Trophoblast cell (in vitro differentiated cells and primary cell): ENCODE measurements around the gene FOXB1.

Experiments
- DNase-seq, 2 donors: peaks; one replicate each; pipeline ENCODE4 v3.0.0-alpha.2; 2016
- H2AFZ ChIP-seq: 2 replicates; pipeline ENCODE4 v1.6.1; 2013; ENCODE audit warnings: low read length, moderate library complexity, mild to moderate bottlenecking; ENCODE audit not compliant: insufficient read depth, poor library complexity
- H2AK5ac ChIP-seq: 2 replicates; pipeline ENCODE4 v1.6.1; 2013; ENCODE audit warnings: mild to moderate bottlenecking, low read length
- H2BK120ac ChIP-seq: 2 replicates; pipeline ENCODE4 v1.6.1; 2013; ENCODE audit warnings: low read length, mild to moderate bottlenecking, moderate library complexity; ENCODE audit not compliant: insufficient read depth, poor library complexity
- H2BK12ac ChIP-seq: 2 replicates; pipeline ENCODE4 v1.6.1; 2013; ENCODE audit warnings: mild to moderate bottlenecking, low read length, moderate library complexity
- H2BK5ac ChIP-seq: 2 replicates; pipeline ENCODE4 v1.6.1; 2013; ENCODE audit warnings: low read length, low read depth, moderate library complexity, mild to moderate bottlenecking; ENCODE audit not compliant: poor library complexity
- H3K14ac ChIP-seq: 2 replicates; pipeline ENCODE4 v1.6.1; 2013; ENCODE audit warnings: mild to moderate bottlenecking, low read length
- H3K18ac ChIP-seq: 2 replicates; pipeline ENCODE4 v1.6.1; 2013; ENCODE audit warnings: mild to moderate bottlenecking, low read length
- H3K23ac ChIP-seq: 2 replicates; pipeline ENCODE4 v1.6.1; 2013; ENCODE audit warnings: low read length
- H3K27ac ChIP-seq: 2 replicates; pipeline ENCODE4 v1.5.1; 2013; ENCODE audit warnings: low read depth, mild to moderate bottlenecking, inconsistent platforms, low read length, moderate library complexity
- H3K27me3 ChIP-seq: 2 replicates; pipeline ENCODE4 v1.6.1; 2013; ENCODE audit warnings: inconsistent platforms, mild to moderate bottlenecking, low read length, moderate library complexity; ENCODE audit not compliant: insufficient read depth
- H3K36me3 ChIP-seq, 2 experiments: 1 replicate in 1 of 2; 2 replicates in 1 of 2; pipeline ENCODE4 v1.6.1; 2013; ENCODE audit warnings: low read length in 2 of 2, mild to moderate bottlenecking in 2 of 2, moderate library complexity in 1 of 2; ENCODE audit not compliant: insufficient read depth in 2 of 2, control insufficient read depth in 1 of 2
- H3K4ac ChIP-seq: 2 replicates; pipeline ENCODE4 v1.6.1; 2013; ENCODE audit warnings: low read depth, mild to moderate bottlenecking, low read length, moderate library complexity
- H3K4me1 ChIP-seq, 2 experiments: 1 replicate in 1 of 2; 2 replicates in 1 of 2; pipeline ENCODE4 v1.6.1; 2013; ENCODE audit warnings: low read length in 2 of 2, mild to moderate bottlenecking in 2 of 2, moderate library complexity in 1 of 2; ENCODE audit not compliant: insufficient read depth in 2 of 2, control insufficient read depth in 1 of 2
- H3K4me2 ChIP-seq: 2 replicates; pipeline ENCODE4 v1.6.1; 2013; ENCODE audit warnings: inconsistent platforms, mild to moderate bottlenecking, low read length, moderate library complexity
- H3K4me3 ChIP-seq: 2 replicates; pipeline ENCODE4 v1.5.1; 2013; ENCODE audit warnings: mild to moderate bottlenecking, low read depth, low read length, inconsistent platforms
- H3K79me1 ChIP-seq: one replicate; pipeline ENCODE4 v1.6.1; 2013; ENCODE audit warnings: low read length
- H3K79me2 ChIP-seq: 2 replicates; pipeline ENCODE4 v1.6.1; 2013; ENCODE audit warnings: low read length, mild to moderate bottlenecking; ENCODE audit not compliant: control insufficient read depth, insufficient read depth, poor library complexity
- H3K9ac ChIP-seq: 2 replicates; pipeline ENCODE4 v1.6.1; 2013; ENCODE audit warnings: mild to moderate bottlenecking, low read length
- H3K9me3 ChIP-seq: 2 replicates; pipeline ENCODE4 v1.6.1; 2013; ENCODE audit warnings: low read depth, mild to moderate bottlenecking, control low read depth, inconsistent platforms, low read length; ENCODE audit not compliant: insufficient read depth
- H4K12ac ChIP-seq: 2 replicates; pipeline ENCODE4 v1.6.1; 2013; ENCODE audit warnings: low read depth, mild to moderate bottlenecking, low read length, moderate library complexity
- H4K8ac ChIP-seq: 2 replicates; pipeline ENCODE4 v1.6.1; 2013; ENCODE audit warnings: low read depth, mild to moderate bottlenecking, low read length, moderate library complexity
- H4K91ac ChIP-seq: one replicate; pipeline ENCODE4 v1.6.1; 2013; ENCODE audit warnings: low read depth, mild to moderate bottlenecking, low read length, moderate library complexity
- WGBS: extraction: QIAGEN DNeasy Blood & Tissue Kit; methylation state at CpG from one replicate; pipeline ENCODE4 v1.1.7; 2013; ENCODE audit warnings: missing lambda C conversion rate; ENCODE audit not compliant: insufficient read length, insufficient coverage; ENCODE audit errors: extremely low coverage; 5-methylcytosine and 5-hydroxymethylcytosine counted together

Gene FOXB1

GRCh38 chr15:60022379-60022741 is 18.2 kb downstream of the FOXB1 start:
- no peak overlapping the region for H2BK120ac ChIP-seq
- WGBS = no CpG with 5 or more reads among the region's 3 CpGs
- H3K27ac ChIP-seq = no peak overlapping the region
- H3K79me1 ChIP-seq = no peaks in the 10 kb centered on the region
- no peaks in the 10 kb centered on the region for H3K36me3 ChIP-seq
- H4K8ac ChIP-seq = no peak overlapping the region
- H2BK12ac ChIP-seq = no peak overlapping the region
- no peak overlapping the region for H2AK5ac ChIP-seq
- no peak overlapping the region for H4K12ac ChIP-seq
- no peak overlapping the region for H3K9ac ChIP-seq
- no peaks in the 10 kb centered on the region for H3K9me3 ChIP-seq
- no peak overlapping the region for H3K4me3 ChIP-seq
- H3K23ac ChIP-seq = no peak overlapping the region
- H3K14ac ChIP-seq = no peak overlapping the region
- H3K79me2 ChIP-seq = no peaks in the 10 kb centered on the region
- no peak overlapping the region for H3K4me2 ChIP-seq
- no peak overlapping the region for H3K4ac ChIP-seq
- H2AFZ ChIP-seq = no peak overlapping the region
- no peak overlapping the region for H3K18ac ChIP-seq
- H4K91ac ChIP-seq = no peak overlapping the region
- H3K4me1 ChIP-seq = peaks cover 4 to 12% of the 10 kb centered on the region in 2 experiments
- H3K27me3 ChIP-seq = no peaks in the 10 kb centered on the region
- no peak overlapping the region for H2BK5ac ChIP-seq
- no peak for DNase-seq

- Histone ChIP-seq H4K91ac (no peak overlapping the region), H2BK120ac (no peak overlapping the region), H2BK12ac (no peak overlapping the region), H3K36me3 (no peaks in the 10 kb centered on the region), H3K4me1 (peaks cover 3 to 7% of the 10 kb centered on the region in 2 experiments), H3K79me1 (no peaks in the 10 kb centered on the region), H3K27ac (no peak overlapping the region), H3K18ac (no peak overlapping the region), H2AK5ac (no peak overlapping the region), H4K12ac (no peak overlapping the region), H4K8ac (no peak overlapping the region), H3K4ac (no peak overlapping the region), H2AFZ (no peak overlapping the region), H3K27me3 (no peaks in the 10 kb centered on the region), H3K23ac (no peak overlapping the region), H3K4me2 (no peak overlapping the region), H3K79me2 (no peaks in the 10 kb centered on the region), H3K14ac (no peak overlapping the region), H3K9me3 (no peaks in the 10 kb centered on the region), H3K9ac (no peak overlapping the region), H3K4me3 (no peak overlapping the region), H2BK5ac (no peak overlapping the region)
- no peak for DNase-seq
- no CpG with 5 or more reads among the region's 2 CpGs for WGBS
These were observed 22.4 kb downstream of the FOXB1 start for GRCh38 chr15:60026555-60026954.

- no peak overlapping the region for H3K14ac ChIP-seq
These were observed 31.2 kb downstream of the FOXB1 start for GRCh38 chr15:60035344-60035743.

GRCh38 chr15:60039316-60039715 is 35.2 kb downstream of the FOXB1 start:
- WGBS = no CpG with 5 or more reads among the region's 3 CpGs
- H2AFZ ChIP-seq = no peak overlapping the region
- H3K27me3 ChIP-seq = no peaks in the 10 kb centered on the region
- no peak overlapping the region for H3K27ac ChIP-seq
- no peak overlapping the region for H3K4me2 ChIP-seq
- no peak overlapping the region for H4K8ac ChIP-seq
- H2BK120ac ChIP-seq = no peak overlapping the region
- no peak for DNase-seq
- H2AK5ac ChIP-seq = no peak overlapping the region
- no peak overlapping the region for H4K91ac ChIP-seq
- no peak overlapping the region for H3K4ac ChIP-seq
- H2BK5ac ChIP-seq = no peak overlapping the region
- H3K36me3 ChIP-seq = no peaks in the 10 kb centered on the region
- peaks cover 0 to 2% of the 10 kb centered on the region in 2 experiments for H3K4me1 ChIP-seq
- no peaks in the 10 kb centered on the region for H3K9me3 ChIP-seq
- H3K79me2 ChIP-seq = no peaks in the 10 kb centered on the region
- no peak overlapping the region for H4K12ac ChIP-seq
- no peak overlapping the region for H3K9ac ChIP-seq
- H3K23ac ChIP-seq = no peak overlapping the region
- no peak overlapping the region for H3K4me3 ChIP-seq
- H3K79me1 ChIP-seq = no peaks in the 10 kb centered on the region
- no peak overlapping the region for H3K14ac ChIP-seq
- H3K18ac ChIP-seq = no peak overlapping the region
- H2BK12ac ChIP-seq = no peak overlapping the region

More at GRCh38 chr15:60035344-60035743, 31.2 kb downstream of the FOXB1 start:
- Histone ChIP-seq H2BK120ac (no peak overlapping the region), H3K4me2 (no peak overlapping the region), H3K36me3 (no peaks in the 10 kb centered on the region), H2AK5ac (no peak overlapping the region), H3K27ac (no peak overlapping the region), H3K79me1 (no peaks in the 10 kb centered on the region), H2BK12ac (no peak overlapping the region), H3K9me3 (no peaks in the 10 kb centered on the region), H4K91ac (no peak overlapping the region), H2AFZ (no peak overlapping the region), H3K18ac (no peak overlapping the region), H4K12ac (no peak overlapping the region), H3K4me1 (peaks cover 0 to 2% of the 10 kb centered on the region in 2 experiments), H3K23ac (no peak overlapping the region), H3K4me3 (no peak overlapping the region), H3K27me3 (no peaks in the 10 kb centered on the region), H3K79me2 (no peaks in the 10 kb centered on the region), H3K9ac (no peak overlapping the region), H3K4ac (no peak overlapping the region), H4K8ac (no peak overlapping the region), H2BK5ac (no peak overlapping the region)
- no CpG with 5 or more reads among the region's 3 CpGs for WGBS
- DNase-seq = no peak
